HFFc6 (cell line): ENCODE measurements around the gene AK2. TPM values are rescaled to one million over a fixed set of nuclear protein-coding genes. Genes with fewer than 3 reads are reported as not detected.
"Not testable (repeated sequence)": the region's sequence is repeated elsewhere in the genome, so short reads cannot be mapped to it uniquely, and the experiment has no call there.

Experiments
- DNase-seq: peaks from one replicate; pipeline ENCODE4 v3.0.0-alpha.2; 2018
- H3K27ac Mint-ChIP-seq: 2 replicates; pipeline ENCODE4 v1.8.0; 2020; ENCODE audit warnings: mild to moderate bottlenecking, mixed read lengths
- H3K27me3 Mint-ChIP-seq: 2 replicates; pipeline ENCODE4 v1.8.0; 2021; ENCODE audit warnings: mild to moderate bottlenecking, moderate library complexity, mixed read lengths; ENCODE audit not compliant: insufficient read depth
- H3K36me3 Mint-ChIP-seq: 2 replicates; pipeline ENCODE4 v1.8.0; 2021; ENCODE audit warnings: low read depth, mixed read lengths
- H3K4me1 Mint-ChIP-seq: 2 replicates; pipeline ENCODE4 v1.8.0; 2020; ENCODE audit warnings: low read depth, mixed read lengths
- H3K4me3 Mint-ChIP-seq: 2 replicates; pipeline ENCODE4 v1.8.0; 2020; ENCODE audit warnings: mild to moderate bottlenecking, moderate library complexity, mixed read lengths
- H3K9me3 Mint-ChIP-seq: 2 replicates; pipeline ENCODE4 v1.8.0; 2020; ENCODE audit warnings: mild to moderate bottlenecking, mixed read lengths
- total RNA-seq, 6 experiments: library from RNA; stranded (reverse); fragmentation: NEBNext Ultra II Directional; extraction: Animal tissue kit (Norgen Biotek cat#: 25700); gene quantifications; 2 replicates in 1 of 6; 3 replicates in 5 of 6; pipeline ENCODE4 v1.2.3, GENCODE V29; 2021
- TF ChIP-seq, protein P1 (sequence below): fragments of 200-600 bp; sonication (generic); IDR thresholded peaks from 2 replicates; pipeline ENCODE4 v1.5.0; 2021; ENCODE audit warnings: antibody characterized with exemption, mild to moderate bottlenecking

The AK2 gene
- total RNA-seq, 6 experiments from 2014 or later: 160 to 173 (median 168) TPM

DNA sequence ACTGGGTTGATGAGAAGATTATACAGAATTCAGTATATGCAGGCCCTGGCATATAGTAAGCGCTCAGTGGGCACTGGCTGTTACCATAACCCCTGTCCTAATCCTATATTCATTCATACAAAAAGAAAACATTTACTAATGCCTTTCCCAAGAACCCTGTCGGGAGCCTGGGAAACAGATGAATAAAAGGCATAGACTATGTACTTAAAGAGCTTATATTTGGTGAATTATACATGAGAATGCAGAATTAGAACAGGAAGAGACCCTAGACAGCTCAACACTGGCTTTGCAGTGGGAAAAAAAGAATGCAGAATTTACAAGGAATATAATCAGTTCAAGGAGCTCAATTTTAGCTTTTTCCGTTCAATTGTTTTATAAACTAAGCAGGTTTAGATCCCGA is 10.9 kb downstream of the AK2 start:
- no peak overlapping the region for H3K4me3 Mint-ChIP-seq
- DNase-seq: no peak
- peaks cover 21% of the 10 kb centered on the region for H3K36me3 Mint-ChIP-seq
- TF ChIP-seq, protein P1, sequence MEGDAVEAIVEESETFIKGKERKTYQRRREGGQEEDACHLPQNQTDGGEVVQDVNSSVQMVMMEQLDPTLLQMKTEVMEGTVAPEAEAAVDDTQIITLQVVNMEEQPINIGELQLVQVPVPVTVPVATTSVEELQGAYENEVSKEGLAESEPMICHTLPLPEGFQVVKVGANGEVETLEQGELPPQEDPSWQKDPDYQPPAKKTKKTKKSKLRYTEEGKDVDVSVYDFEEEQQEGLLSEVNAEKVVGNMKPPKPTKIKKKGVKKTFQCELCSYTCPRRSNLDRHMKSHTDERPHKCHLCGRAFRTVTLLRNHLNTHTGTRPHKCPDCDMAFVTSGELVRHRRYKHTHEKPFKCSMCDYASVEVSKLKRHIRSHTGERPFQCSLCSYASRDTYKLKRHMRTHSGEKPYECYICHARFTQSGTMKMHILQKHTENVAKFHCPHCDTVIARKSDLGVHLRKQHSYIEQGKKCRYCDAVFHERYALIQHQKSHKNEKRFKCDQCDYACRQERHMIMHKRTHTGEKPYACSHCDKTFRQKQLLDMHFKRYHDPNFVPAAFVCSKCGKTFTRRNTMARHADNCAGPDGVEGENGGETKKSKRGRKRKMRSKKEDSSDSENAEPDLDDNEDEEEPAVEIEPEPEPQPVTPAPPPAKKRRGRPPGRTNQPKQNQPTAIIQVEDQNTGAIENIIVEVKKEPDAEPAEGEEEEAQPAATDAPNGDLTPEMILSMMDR: no peak
- no peak overlapping the region; the same call in 1 of the 2 replicates for H3K27ac Mint-ChIP-seq
- H3K27me3 Mint-ChIP-seq: no peaks in the 10 kb centered on the region
- H3K4me1 Mint-ChIP-seq: peaks cover under 1% of the 10 kb centered on the region; the same call in 1 of the 2 replicates
- H3K9me3 Mint-ChIP-seq: no peaks in the 10 kb centered on the region

DNA sequence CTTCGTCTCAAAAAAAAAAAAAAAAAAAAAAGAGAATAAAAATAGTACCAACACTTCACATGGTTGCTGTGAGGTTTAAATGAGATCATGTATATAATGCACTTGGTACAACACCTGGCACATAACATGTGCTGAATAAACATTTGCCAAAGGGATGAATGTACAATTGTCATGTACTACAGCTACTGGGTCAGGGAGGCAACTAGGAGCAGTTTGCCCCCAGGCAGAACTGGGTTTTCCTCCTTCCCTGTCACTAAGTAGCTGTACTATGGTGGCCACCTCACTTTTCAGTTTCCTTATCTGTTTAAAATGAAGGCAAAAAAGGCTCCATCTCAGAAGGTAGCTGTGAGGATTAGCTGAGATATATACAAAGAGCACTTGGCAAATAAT is 11.5 kb downstream of the AK2 start:
- TF ChIP-seq, protein P1: no peak
- no peaks in the 10 kb centered on the region for H3K9me3 Mint-ChIP-seq
- H3K27ac Mint-ChIP-seq: no peak overlapping the region
- no peaks in the 10 kb centered on the region for H3K27me3 Mint-ChIP-seq
- no peak overlapping the region for H3K4me3 Mint-ChIP-seq
- peaks cover 18% of the 10 kb centered on the region for H3K36me3 Mint-ChIP-seq
- no peak for DNase-seq
- no peaks in the 10 kb centered on the region; the same call in 1 of the 2 replicates for H3K4me1 Mint-ChIP-seq

DNA sequence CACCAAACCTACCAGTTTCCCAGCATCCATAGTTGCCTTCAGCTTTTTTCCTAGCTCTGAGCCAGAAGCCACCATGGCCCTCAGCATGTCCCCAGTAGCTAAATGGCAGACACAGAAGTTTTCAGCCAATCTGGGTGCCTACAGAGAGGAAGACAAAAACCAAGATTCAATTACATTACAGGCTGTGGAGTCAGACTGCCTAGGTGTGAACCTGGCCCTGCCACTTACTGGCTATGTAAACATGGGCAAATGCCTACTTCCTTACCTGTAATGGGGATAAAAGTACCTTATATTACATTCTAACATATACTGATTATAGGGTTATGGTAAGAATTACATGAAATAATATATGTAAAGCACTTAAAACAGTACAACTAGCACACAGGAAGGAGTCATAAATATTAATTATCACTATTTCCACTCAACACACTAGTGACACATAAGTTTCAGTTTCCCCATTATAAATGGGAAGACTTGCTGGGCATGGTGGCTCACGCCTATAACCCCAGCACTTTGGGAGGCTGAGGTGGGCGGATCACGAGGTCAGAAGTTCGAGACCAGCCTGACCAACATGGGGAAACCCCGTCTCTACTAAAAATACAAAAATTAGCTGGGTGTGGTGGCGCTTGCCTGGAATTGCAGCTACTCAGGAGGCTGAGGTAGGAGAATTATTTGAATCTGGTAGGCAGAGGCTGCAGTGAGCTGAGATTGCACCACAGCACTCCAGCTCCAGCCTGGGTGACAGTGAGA is 12.1 kb downstream of the AK2 start:
- not testable (repeated sequence) for H3K4me3 Mint-ChIP-seq, H3K27ac Mint-ChIP-seq, DNase-seq, H3K27me3 Mint-ChIP-seq, H3K4me1 Mint-ChIP-seq, H3K9me3 Mint-ChIP-seq
- peaks cover 12% of the 10 kb centered on the region for H3K36me3 Mint-ChIP-seq

DNA sequence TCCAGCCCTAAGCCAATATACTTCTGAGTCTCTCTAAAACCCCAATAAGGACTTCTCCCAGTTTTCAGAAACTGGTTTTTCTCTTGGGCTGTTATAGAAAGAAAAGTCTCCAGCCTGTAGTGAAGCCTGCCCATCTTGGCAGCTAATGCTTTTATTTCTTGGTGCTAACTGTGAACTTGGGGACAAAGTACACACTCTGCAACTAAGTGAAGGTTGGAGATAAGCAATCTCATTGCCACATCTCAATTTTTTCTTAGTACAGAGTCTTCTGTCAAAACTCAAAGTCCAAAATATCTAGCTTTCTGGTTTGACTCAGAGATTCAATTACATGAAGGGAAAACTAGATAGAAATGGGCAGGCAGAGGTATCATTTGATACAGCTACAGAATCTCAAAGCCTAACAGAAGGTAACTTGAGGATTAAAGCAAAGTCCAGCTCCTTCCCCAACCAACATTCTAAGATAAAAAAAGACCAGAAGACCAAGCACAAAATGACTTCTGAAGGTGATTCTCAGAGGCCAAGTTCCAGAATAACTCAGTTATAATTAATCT is 14.0 kb downstream of the AK2 start:
- Mint-ChIP-seq H3K27ac (no peak overlapping the region), H3K4me3 (no peak overlapping the region), H3K4me1 (no peaks in the 10 kb centered on the region), H3K9me3 (no peaks in the 10 kb centered on the region), H3K27me3 (no peaks in the 10 kb centered on the region), H3K36me3 (peaks cover 23% of the 10 kb centered on the region)
- DNase-seq: no peak
- TF ChIP-seq, protein P1: no peak

DNA sequence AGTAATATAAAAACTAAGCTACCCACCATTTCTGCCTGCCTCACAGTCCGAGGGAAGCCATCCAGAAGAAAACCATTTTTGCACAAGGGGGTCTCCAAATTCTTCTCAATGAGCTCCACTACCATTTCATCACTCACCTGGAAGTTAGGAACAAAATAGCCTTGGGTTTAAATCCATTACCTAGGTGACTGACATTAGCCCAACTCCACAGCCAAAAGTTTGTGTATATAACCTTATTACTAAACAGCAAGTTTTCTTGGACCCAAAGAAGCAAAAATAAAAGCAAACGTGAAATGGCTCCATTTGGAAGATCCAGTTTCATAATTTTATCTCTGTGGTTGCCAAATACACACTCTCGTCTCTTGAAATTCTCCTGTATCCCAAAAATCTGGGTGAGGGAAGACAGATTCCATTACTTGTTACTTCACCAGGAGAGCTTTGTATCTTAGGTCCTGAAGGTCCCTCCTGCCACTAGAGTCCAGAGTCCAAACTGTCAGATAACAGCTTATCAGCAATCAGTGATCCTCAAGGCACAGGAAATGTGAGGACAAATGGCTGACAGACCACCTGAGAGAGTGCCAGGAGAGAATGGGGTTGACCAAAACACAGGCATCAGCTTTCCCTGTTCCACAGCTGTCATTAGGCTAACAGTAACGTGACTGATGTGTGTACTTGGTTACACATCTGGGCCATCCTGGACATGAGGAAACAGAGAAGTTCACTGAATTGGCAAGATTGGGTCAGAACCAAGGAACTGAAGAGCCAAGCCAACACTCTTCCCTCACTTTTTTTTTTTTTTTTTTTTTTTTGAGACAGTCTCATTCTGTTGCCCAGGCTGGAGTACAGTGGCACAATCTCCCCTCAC is 14.9 kb downstream of the AK2 start:
- TF ChIP-seq, protein P1: no peak

DNA sequence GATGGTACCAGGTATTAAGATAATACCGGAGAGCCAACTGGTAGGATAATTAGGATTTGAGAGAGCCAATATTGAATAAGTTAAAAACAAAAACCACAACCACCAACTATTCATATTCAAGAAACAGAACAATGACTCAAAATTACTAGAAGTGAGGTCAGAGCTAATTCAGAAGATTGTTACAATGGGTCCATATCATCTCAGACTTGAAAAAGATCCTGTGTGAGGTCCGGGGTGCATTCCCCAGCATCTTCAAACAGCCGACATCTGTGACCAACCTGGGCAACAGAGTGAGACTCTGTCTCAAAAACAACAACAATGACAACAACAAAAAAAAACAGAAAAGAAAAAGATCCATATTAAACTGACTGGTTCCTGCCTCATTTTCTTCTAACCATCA is 18.6 kb downstream of the AK2 start:
- no peaks in the 10 kb centered on the region for H3K27me3 Mint-ChIP-seq
- TF ChIP-seq, protein P1: no peak
- no peaks in the 10 kb centered on the region for H3K4me1 Mint-ChIP-seq
- H3K9me3 Mint-ChIP-seq: no peaks in the 10 kb centered on the region
- H3K27ac Mint-ChIP-seq: no peak overlapping the region
- H3K4me3 Mint-ChIP-seq: no peak overlapping the region
- H3K36me3 Mint-ChIP-seq: peaks cover 14% of the 10 kb centered on the region
- no peak for DNase-seq

More for the DNA sequence above, 14.9 kb downstream of the AK2 start:
- Mint-ChIP-seq H3K9me3 (no peaks in the 10 kb centered on the region), H3K4me3 (no peak overlapping the region), H3K27ac (no peak overlapping the region), H3K4me1 (no peaks in the 10 kb centered on the region), H3K27me3 (no peaks in the 10 kb centered on the region), H3K36me3 (peaks cover 23% of the 10 kb centered on the region)
- no peak for DNase-seq
